GM08714 (cell line): Measurements from ENCODE around the gene LRBA.
"Not testable (repeated sequence)": the region's sequence is repeated elsewhere in the genome, so short reads cannot be mapped to it uniquely, and the experiment has no call there.

Experiments
- H3K4me3 ChIP-seq: fragments of 200-500 bp; sonication (Bioruptor generic); 2 replicates; pipeline ENCODE4 v1.5.1; 2014; ENCODE audit warnings: mild to moderate bottlenecking, low read length, inconsistent platforms
- ZNF274 ChIP-seq: IDR thresholded peaks from 2 replicates; pipeline ENCODE4 v1.6.1; 2012; ENCODE audit warnings: mild to moderate bottlenecking, low read depth, low read length

Gene LRBA

DNA sequence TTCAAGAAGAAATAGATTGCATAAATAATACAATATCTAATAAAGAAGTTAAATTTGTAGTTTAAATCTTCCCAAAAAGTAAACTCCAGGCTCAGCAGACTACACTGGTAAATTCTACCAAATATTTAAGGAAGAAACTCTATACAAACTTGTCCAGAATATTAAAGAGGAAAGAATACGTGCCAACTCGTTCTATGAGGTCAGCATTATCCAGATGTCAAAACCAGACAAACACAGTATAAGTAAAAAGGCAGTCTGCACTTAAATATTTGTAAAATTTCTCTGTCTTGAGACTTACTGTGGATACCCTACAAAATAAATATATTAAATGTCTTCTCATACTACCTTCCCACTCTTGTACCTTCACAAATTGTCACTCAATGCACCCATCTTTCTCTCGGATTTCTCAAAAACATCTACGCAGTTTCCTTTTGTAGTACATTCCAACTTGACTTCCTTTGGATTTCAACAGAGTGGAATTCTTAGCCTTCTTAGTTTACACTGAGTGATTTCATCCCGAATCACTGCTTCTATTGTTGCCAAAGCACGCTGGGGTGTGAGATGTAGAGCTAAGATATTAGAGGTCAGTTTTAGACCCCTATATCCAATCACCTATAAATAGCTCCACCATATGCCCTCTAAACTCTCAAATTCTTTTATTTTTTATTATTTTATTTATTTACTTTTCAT, 504.8 kb downstream of the LRBA start:
- no peak overlapping the region for H3K4me3 ChIP-seq
- TF ChIP-seq ZNF274 = no peak

- not testable (repeated sequence) for H3K4me3 ChIP-seq
Observed at GRCh38 chr4:150507656-150508055, 507.4 kb downstream of the LRBA start.

GRCh38 chr4:150501983-150502382, 513.1 kb downstream of the LRBA start:
- H3K4me3 ChIP-seq = no peak overlapping the region
- no peak for TF ChIP-seq ZNF274

- no peak overlapping the region for H3K4me3 ChIP-seq
- TF ChIP-seq ZNF274 = no peak
Observed at GRCh38 chr4:150501009-150501727, 513.9 kb downstream of the LRBA start.

GRCh38 chr4:150497612-150498011, 517.5 kb downstream of the LRBA start:
- no peak overlapping the region for H3K4me3 ChIP-seq
- no peak for TF ChIP-seq ZNF274

DNA sequence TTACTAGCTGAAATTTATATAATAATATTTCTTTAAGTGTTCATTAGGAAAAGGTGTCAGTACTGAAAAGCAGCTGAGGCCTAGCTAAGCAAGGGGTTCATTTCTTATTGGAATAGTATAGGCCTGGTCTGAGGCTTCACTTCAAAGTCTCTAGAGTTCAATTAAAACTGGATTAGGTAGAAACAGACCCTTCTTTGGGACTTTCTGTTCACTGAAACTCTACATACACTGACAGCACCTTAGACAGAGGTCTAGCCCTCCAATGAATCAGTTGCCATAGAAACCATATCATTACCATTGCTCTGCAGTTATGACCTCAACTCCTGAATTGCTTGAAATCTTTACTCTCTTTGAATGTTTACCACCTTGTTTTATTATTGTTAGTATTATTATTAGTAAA, 519.5 kb downstream of the LRBA start:
- TF ChIP-seq ZNF274 = no peak

DNA sequence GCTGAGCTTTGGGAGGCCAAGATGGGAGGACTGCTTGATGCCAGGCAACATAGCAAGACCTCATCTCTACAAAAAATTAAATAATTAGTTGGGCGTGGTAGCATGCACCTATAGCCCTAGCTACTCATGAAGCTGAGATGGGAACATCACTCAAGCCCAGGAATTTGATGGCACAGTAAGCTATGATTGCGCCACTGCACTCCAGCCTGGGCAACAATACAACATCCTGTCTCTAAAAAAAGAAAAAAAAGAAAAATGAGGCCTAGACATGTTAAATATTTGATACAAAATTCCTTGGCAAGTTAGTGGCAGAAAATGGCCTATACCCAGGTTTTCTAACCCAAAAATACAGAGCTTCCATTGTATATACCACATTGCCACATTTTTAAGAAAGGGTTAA, 521.2 kb downstream of the LRBA start:
- no peak for TF ChIP-seq ZNF274
- H3K4me3 ChIP-seq = no peak overlapping the region

More for the DNA sequence above, 519.5 kb downstream of the LRBA start:
- no peak overlapping the region for H3K4me3 ChIP-seq

DNA sequence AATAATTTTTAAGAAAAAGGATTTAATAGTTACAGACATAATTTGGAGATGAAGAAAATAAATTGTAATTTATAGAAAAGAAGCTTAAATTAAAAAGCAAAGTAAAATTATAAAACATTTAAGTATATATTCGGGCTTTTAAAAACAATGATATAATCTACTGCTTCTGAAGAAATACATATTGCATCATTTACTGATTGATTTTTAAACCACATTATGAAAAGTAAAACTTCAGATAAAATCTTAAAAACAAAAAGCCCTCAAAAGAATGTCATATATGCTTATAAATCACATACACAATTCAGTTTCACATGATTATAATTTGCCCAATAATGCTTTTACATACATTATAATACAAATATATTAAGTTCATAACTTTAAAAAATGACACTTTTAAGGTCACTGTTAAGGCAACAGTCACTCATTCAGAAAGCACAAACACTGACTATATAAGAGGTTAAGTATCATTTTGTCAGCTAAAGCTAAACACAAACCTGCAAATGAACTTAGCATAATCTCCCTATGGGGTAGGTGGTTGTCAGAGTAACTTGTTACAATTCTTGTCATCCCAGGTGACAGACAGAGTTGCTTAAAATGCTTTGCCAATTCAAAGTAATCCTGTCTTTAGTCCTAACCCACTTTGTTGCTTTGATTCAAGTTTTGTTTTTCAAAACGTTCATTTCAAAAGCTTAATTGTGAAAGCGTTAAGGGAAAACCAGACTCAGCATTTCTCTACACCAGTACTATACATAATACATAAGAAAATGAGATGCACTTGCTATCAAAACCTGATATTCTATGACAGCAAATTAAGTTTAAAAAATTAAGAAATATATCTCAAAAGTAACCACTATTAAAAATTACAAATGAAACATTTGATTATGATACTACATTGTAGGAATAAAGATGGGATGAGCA, 523.7 kb downstream of the LRBA start:
- H3K4me3 ChIP-seq = no peak overlapping the region
- no peak for TF ChIP-seq ZNF274

DNA sequence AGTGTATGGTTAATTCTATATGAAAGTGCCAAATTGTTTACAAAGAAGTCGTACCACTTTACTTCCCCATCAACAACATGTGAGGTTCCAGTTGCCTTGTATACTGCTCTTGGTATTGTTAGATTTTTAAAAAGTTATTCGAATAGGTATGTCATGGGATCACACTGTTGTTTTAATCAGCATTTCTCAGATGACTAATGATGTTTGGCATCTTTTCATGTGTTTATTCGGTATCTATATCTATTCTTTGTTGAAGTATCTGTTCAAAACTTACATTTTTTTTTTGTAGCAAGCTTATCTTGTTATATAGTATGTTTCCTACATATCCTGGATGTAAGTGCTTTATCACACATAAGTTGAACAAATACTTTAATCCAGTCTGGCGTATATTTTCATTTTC, 532.5 kb downstream of the LRBA start:
- no peak for TF ChIP-seq ZNF274
- no peak overlapping the region for H3K4me3 ChIP-seq

GRCh38 chr4:150479657-150480056, 535.4 kb downstream of the LRBA start:
- TF ChIP-seq ZNF274 = no peak
- no peak overlapping the region for H3K4me3 ChIP-seq

DNA sequence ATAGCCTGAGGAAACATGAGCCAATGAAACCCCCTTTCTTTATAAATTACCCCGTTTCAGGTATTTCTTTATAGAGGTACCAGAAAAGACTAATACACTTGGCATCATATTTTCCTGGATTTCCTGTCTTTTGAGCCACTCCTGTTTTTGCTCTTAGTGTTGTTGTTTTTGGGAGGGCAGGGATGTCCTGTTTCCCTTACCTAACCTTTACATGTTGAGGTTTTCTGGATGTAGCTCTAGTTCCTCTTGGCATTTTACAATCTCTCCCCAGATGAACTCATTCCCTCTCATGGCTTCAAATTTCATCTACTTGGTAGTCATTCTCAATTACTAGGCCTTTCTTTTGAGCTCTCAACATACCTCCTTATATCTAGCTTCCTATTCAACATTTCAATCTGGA, 537.2 kb downstream of the LRBA start:
- TF ChIP-seq ZNF274 = no peak
- no peak overlapping the region for H3K4me3 ChIP-seq

DNA sequence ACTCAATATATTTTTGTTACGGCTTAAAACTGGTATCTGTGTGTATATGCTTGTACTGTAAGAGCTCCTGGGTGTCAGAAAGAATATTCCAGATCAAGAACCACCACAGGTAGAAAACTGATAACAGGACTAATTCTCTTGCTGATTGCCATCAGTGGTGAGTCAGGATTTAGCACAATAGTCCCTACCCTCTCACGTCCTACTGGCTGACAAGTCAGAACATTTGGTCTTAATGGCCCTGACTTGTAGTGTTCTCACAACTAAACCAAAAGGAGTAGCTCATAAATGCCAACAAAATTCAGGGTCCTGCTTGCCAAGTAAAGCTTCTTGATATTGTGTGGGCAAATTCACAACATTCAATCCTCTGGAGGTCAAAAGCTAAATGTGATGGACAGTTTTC, 538.3 kb downstream of the LRBA start:
- no peak for TF ChIP-seq ZNF274
- H3K4me3 ChIP-seq = no peak overlapping the region

GRCh38 chr4:150475763-150476162, 539.3 kb downstream of the LRBA start:
- TF ChIP-seq ZNF274 = no peak
- H3K4me3 ChIP-seq = no peak overlapping the region

DNA sequence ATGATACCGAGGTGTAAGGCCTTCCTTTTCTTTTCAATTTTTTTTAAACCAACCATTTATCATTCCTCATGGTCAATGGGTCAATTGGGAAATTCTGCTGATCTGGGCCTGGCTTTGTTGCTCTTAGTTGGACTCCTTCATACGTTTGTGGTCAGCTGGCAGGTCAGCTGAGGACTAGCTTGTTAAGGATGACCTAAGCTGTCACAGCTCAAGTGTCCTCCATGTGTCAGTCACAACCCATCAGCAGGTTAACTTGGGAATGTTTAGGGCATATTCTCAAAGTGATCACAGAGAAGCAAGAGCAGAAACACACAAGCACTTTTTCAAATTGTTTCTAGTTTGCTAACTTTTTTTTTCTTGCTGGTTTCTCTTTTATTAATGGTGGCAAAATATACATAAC, 550.6 kb downstream of the LRBA start:
- TF ChIP-seq ZNF274 = no peak
- no peak overlapping the region for H3K4me3 ChIP-seq

GRCh38 chr4:150462743-150463142, 552.3 kb downstream of the LRBA start:
- no peak overlapping the region for H3K4me3 ChIP-seq
- no peak for TF ChIP-seq ZNF274
